DMS 273 treated with DMSO at 0.1 percent for 48 hours (cell line): ENCODE results near the gene IGF2R.
"Not testable (repeated sequence)": the region's sequence is repeated elsewhere in the genome, so short reads cannot be mapped to it uniquely, and the experiment has no call there.

Experiments used
- DNase-seq: peaks from one replicate; lab custom pipeline; 2025; lab: John Stamatoyannopoulos, UW

Gene IGF2R

GRCh38 chr6:159996626-159997497 lies 28.0 kb downstream of the IGF2R start:
- no peak for DNase-seq

GRCh38 chr6:159997498-159998101 lies 28.7 kb downstream of the IGF2R start:
- DNase-seq, result no peak

- no peak for DNase-seq
Measured at GRCh38 chr6:159998538-159998937, 29.7 kb downstream of the IGF2R start.

- DNase-seq, result no peak
Measured at GRCh38 chr6:159999240-159999671, 30.4 kb downstream of the IGF2R start.

- DNase-seq, result no peak
Measured at GRCh38 chr6:160000280-160000704, 31.4 kb downstream of the IGF2R start.

- DNase-seq, result not testable (repeated sequence)
Measured at GRCh38 chr6:160000893-160001427, 32.1 kb downstream of the IGF2R start.

GRCh38 chr6:160002882-160003281 lies 34.0 kb downstream of the IGF2R start:
- no peak for DNase-seq

GRCh38 chr6:160004018-160004417 lies 35.1 kb downstream of the IGF2R start:
- no peak for DNase-seq

GRCh38 chr6:160004419-160005175 lies 35.7 kb downstream of the IGF2R start:
- no peak for DNase-seq

GRCh38 chr6:160005211-160005610 lies 36.3 kb downstream of the IGF2R start:
- DNase-seq, result no peak

GRCh38 chr6:160005861-160006540 lies 37.1 kb downstream of the IGF2R start:
- DNase-seq, result no peak

GRCh38 chr6:160007145-160007544 lies 38.3 kb downstream of the IGF2R start:
- no peak for DNase-seq

GRCh38 chr6:160007611-160008010 lies 38.7 kb downstream of the IGF2R start:
- no peak for DNase-seq

GRCh38 chr6:160010067-160010466 lies 41.2 kb downstream of the IGF2R start:
- no peak for DNase-seq

- DNase-seq, result no peak
Measured at GRCh38 chr6:160013987-160014868, 45.3 kb downstream of the IGF2R start.

- no peak for DNase-seq
Measured at GRCh38 chr6:160014869-160015182, 45.9 kb downstream of the IGF2R start.

- DNase-seq, result no peak
Measured at GRCh38 chr6:160015778-160016684, 47.1 kb downstream of the IGF2R start.

GRCh38 chr6:160022101-160022500 lies 53.2 kb downstream of the IGF2R start:
- no peak for DNase-seq

GRCh38 chr6:160022793-160023192 lies 53.9 kb downstream of the IGF2R start:
- no peak for DNase-seq

GRCh38 chr6:160024152-160024551 lies 55.3 kb downstream of the IGF2R start:
- DNase-seq, result no peak
